Measurements from ENCODE around the gene CACNA1G.

DNA sequence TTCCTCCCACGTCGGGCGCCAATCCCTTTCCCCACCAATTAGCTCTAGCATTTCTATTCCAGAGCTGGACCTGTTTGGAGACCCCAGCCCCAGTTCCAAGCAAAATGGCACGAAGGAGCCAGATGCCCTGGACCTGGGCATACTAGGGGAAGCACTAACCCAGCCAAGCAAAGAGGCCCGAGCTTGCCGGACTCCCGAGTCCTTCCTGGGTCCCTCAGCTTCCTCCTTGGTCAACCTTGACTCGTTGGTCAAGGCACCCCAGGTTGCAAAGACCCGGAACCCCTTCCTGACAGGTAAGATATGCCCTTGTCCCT lies 19.2 kb upstream of the CACNA1G start:
- TF ChIP-seq, protein P1, sequence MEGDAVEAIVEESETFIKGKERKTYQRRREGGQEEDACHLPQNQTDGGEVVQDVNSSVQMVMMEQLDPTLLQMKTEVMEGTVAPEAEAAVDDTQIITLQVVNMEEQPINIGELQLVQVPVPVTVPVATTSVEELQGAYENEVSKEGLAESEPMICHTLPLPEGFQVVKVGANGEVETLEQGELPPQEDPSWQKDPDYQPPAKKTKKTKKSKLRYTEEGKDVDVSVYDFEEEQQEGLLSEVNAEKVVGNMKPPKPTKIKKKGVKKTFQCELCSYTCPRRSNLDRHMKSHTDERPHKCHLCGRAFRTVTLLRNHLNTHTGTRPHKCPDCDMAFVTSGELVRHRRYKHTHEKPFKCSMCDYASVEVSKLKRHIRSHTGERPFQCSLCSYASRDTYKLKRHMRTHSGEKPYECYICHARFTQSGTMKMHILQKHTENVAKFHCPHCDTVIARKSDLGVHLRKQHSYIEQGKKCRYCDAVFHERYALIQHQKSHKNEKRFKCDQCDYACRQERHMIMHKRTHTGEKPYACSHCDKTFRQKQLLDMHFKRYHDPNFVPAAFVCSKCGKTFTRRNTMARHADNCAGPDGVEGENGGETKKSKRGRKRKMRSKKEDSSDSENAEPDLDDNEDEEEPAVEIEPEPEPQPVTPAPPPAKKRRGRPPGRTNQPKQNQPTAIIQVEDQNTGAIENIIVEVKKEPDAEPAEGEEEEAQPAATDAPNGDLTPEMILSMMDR (IDR thresholded peaks at IDR 0.05) = no peak
- TF ChIP-seq EP300 (IDR thresholded peaks at IDR 0.05) = no peak
